Measurements from ENCODE around the gene PRODH2.

Gene PRODH2

DNA sequence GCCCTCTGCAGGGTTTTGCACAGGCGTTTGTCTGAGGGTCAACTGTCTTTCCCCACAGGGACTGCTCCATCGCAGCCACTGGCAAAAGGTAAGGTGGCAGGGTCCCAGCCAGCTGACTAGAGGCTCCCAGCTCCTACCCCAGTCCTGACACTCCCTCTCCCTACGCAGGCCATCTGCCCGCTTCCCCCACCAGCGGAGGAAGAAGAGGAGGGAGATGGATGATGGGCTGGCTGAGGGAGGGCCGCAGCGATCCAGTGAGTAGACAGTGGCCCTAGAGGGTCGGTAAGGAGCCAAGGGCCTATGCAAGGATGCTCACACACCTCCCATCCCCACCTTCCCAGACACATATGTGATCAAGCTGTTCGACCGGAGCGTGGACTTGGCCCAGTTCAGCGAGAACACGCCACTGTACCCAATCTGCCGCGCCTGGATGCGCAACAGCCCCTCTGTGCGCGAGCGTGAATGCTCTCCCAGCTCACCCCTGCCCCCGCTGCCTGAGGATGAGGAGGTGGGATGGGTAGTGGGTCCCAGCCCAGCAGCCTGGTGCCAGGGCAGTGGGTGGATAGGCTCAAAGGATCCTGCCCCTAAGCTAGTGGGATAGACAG, 59.8 kb downstream of the PRODH2 start:
- H3K36me3 ChIP-seq (ENCODE audit: control insufficient read depth, insufficient read depth, low read length), result no peaks in the 10 kb centered on the region
- H2BK15ac ChIP-seq (replicated peaks; ENCODE audit: low read depth), result no peak overlapping the region
- H3K4me1 ChIP-seq (ENCODE audit: control insufficient read depth, low read depth, low read length), result no peaks in the 10 kb centered on the region
- no peaks in the 10 kb centered on the region for H3K79me2 ChIP-seq (ENCODE audit: control insufficient read depth, insufficient read depth, low read length)
- H3K9ac ChIP-seq (ENCODE audit: low read length), result no peak overlapping the region
- H2BK120ac ChIP-seq (ENCODE audit: low read depth, low read length), result no peak overlapping the region
- no peak overlapping the region for H3K4me3 ChIP-seq (ENCODE audit: low read length)
- H3K56ac ChIP-seq (ENCODE audit: low read length), result no peak overlapping the region
- no peak overlapping the region for H4K8ac ChIP-seq (ENCODE audit: low read depth, low read length)
- no peaks in the 10 kb centered on the region for H3K79me1 ChIP-seq (ENCODE audit: low read length)
- no CpG with 5 or more reads among the region's 20 CpGs for WGBS (ENCODE audit: extremely low coverage, insufficient coverage, low lambda C conversion rate)
- no peak overlapping the region for H2AK5ac ChIP-seq (ENCODE audit: low read length)
- H4K5ac ChIP-seq (ENCODE audit: low read length), result no peak overlapping the region
- H3K4me2 ChIP-seq (ENCODE audit: low read length), result no peak overlapping the region
- no peaks in the 10 kb centered on the region for H3K27me3 ChIP-seq (ENCODE audit: insufficient read depth, low read length, poor library complexity)
- no peak overlapping the region for H3K27ac ChIP-seq (ENCODE audit: low read depth, low read length)
- no peak for DNase-seq
- no peak overlapping the region for H3K23ac ChIP-seq (ENCODE audit: low read length)
- H2BK5ac ChIP-seq (ENCODE audit: low read length), result no peak overlapping the region
- no peak overlapping the region for H3K4ac ChIP-seq (ENCODE audit: low read depth, low read length)
- no peak overlapping the region for H3K18ac ChIP-seq (ENCODE audit: low read length)

GRCh38 chr19:35751839-35752745, 60.6 kb downstream of the PRODH2 start:
- Histone ChIP-seq H3K36me3 (ENCODE audit: control insufficient read depth, insufficient read depth, low read length) (no peaks in the 10 kb centered on the region), H4K5ac (ENCODE audit: low read length) (no peak overlapping the region), H3K4me2 (ENCODE audit: low read length) (no peak overlapping the region), H3K4me3 (ENCODE audit: low read length) (no peak overlapping the region), H3K23ac (ENCODE audit: low read length) (no peak overlapping the region), H2BK120ac (ENCODE audit: low read depth, low read length) (no peak overlapping the region), H4K8ac (ENCODE audit: low read depth, low read length) (no peak overlapping the region), H2BK15ac (replicated peaks; ENCODE audit: low read depth) (no peak overlapping the region), H2AK5ac (ENCODE audit: low read length) (no peak overlapping the region), H3K79me1 (ENCODE audit: low read length) (no peaks in the 10 kb centered on the region), H2BK5ac (ENCODE audit: low read length) (no peak overlapping the region), H3K9ac (ENCODE audit: low read length) (no peak overlapping the region), H3K4me1 (ENCODE audit: control insufficient read depth, low read depth, low read length) (no peaks in the 10 kb centered on the region), H3K27ac (ENCODE audit: low read depth, low read length) (no peak overlapping the region), H3K18ac (ENCODE audit: low read length) (no peak overlapping the region), H3K27me3 (ENCODE audit: insufficient read depth, low read length, poor library complexity) (no peaks in the 10 kb centered on the region), H3K4ac (ENCODE audit: low read depth, low read length) (no peak overlapping the region), H3K56ac (ENCODE audit: low read length) (no peak overlapping the region), H3K79me2 (ENCODE audit: control insufficient read depth, insufficient read depth, low read length) (no peaks in the 10 kb centered on the region)
- WGBS (ENCODE audit: extremely low coverage, insufficient coverage, low lambda C conversion rate), result no CpG with 5 or more reads among the region's 14 CpGs
- DNase-seq, result no peak

- Histone ChIP-seq H3K79me2 (ENCODE audit: control insufficient read depth, insufficient read depth, low read length) (no peaks in the 10 kb centered on the region), H2BK120ac (ENCODE audit: low read depth, low read length) (no peak overlapping the region), H3K23ac (ENCODE audit: low read length) (no peak overlapping the region), H2AK5ac (ENCODE audit: low read length) (no peak overlapping the region), H2BK15ac (replicated peaks; ENCODE audit: low read depth) (no peak overlapping the region), H4K8ac (ENCODE audit: low read depth, low read length) (no peak overlapping the region), H3K18ac (ENCODE audit: low read length) (no peak overlapping the region), H3K79me1 (ENCODE audit: low read length) (no peaks in the 10 kb centered on the region), H3K4me1 (ENCODE audit: control insufficient read depth, low read depth, low read length) (no peaks in the 10 kb centered on the region), H3K36me3 (ENCODE audit: control insufficient read depth, insufficient read depth, low read length) (no peaks in the 10 kb centered on the region), H3K9ac (ENCODE audit: low read length) (no peak overlapping the region), H3K27me3 (ENCODE audit: insufficient read depth, low read length, poor library complexity) (no peaks in the 10 kb centered on the region), H3K27ac (ENCODE audit: low read depth, low read length) (no peak overlapping the region), H3K4me2 (ENCODE audit: low read length) (no peak overlapping the region), H2BK5ac (ENCODE audit: low read length) (no peak overlapping the region), H4K5ac (ENCODE audit: low read length) (no peak overlapping the region), H3K4me3 (ENCODE audit: low read length) (no peak overlapping the region), H3K56ac (ENCODE audit: low read length) (no peak overlapping the region), H3K4ac (ENCODE audit: low read depth, low read length) (no peak overlapping the region)
- DNase-seq, result no peak
- no CpG with 5 or more reads among the region's 5 CpGs for WGBS (ENCODE audit: extremely low coverage, insufficient coverage, low lambda C conversion rate)
Measured at GRCh38 chr19:35750167-35750566, 62.5 kb downstream of the PRODH2 start.

Data from mesendoderm (in vitro differentiated cells).